HCT116 (cell line): ENCODE measurements around the gene OR2M5. TPM values are rescaled to one million over a fixed set of nuclear protein-coding genes. Genes with fewer than 3 reads are reported as not detected.

Experiments
- ATAC-seq: fragments of 200-7000 bp; cut with Tn5 transposase; 2 replicates; pipeline ENCODE4 v1.9.1; 2020; ENCODE audit warnings: mild to moderate bottlenecking, moderate library complexity
- BruUV-seq: library from RNA; stranded (reverse); fragments of 400-500 nt; replicated peaks from 2 replicates; lab custom pipeline; 2021; lab: Mats Ljungman, UMichigan
- CTCF ChIA-PET: fragments of 300-600 bp; sonication (Branson Sonifier 250); formaldehyde crosslinking; loops from one replicate; lab custom pipeline; 2021; ENCODE audit warnings: antibody characterized with exemption; lab: Charles Lee
- POLR2A ChIA-PET: fragments of 300-600, 350-600 bp; sonication (Branson Sonifier 250); formaldehyde crosslinking; loops from one replicate; lab custom pipeline; 2021; ENCODE audit warnings: antibody characterized with exemption; lab: Charles Lee
- RAD21 ChIA-PET, 2 experiments: fragments of 300-600 bp; sonication (Branson Sonifier 250); formaldehyde crosslinking; loops; one replicate each; lab custom pipeline; 2023; ENCODE audit warnings: low total read pairs in 2 of 2; ENCODE audit not compliant: uncharacterized antibody in 2 of 2, unreplicated experiment in 2 of 2, low non-redundant PET in 1 of 2; lab: Charles Lee
- DNase-seq: peaks from one replicate; pipeline ENCODE4 v3.0.0-alpha.2; 2010; ENCODE audit warnings: low read depth, low spot score
- H2AFZ ChIP-seq: fragments of 200-600 bp; shearing (Covaris generic), sonication (generic); 2 replicates; pipeline ENCODE4 v1.6.1; 2017; ENCODE audit warnings: low read depth, mixed run types, mixed read lengths, antibody characterized with exemption, low read length; ENCODE audit not compliant: poor library complexity, severe bottlenecking
- H3K27ac ChIP-seq: 2 replicates; pipeline ENCODE4 v1.5.1; 2012; ENCODE audit warnings: low read depth, low read length
- H3K27me3 ChIP-seq: fragments of 200-600 bp; sonication (generic); 2 replicates; pipeline ENCODE4 v1.6.1; 2016; ENCODE audit warnings: mixed run types, low read length, mixed read lengths; ENCODE audit not compliant: insufficient read depth
- H3K36me3 ChIP-seq, 2 experiments: fragments of 200-500 bp in 1 of 2; fragments of 200-600 bp in 1 of 2; sonication (Bioruptor generic) in 1 of 2; sonication (generic) in 1 of 2; 2 replicates each; pipeline versions ENCODE4 v1.5.1 to v1.6.1; 2014 to 2016; ENCODE audit warnings: low read length in 2 of 2, inconsistent platforms in 1 of 2, mixed read lengths in 1 of 2, mixed run types in 1 of 2; ENCODE audit not compliant: insufficient read depth in 2 of 2, control insufficient read depth in 1 of 2
- H3K4me1 ChIP-seq, 2 experiments: fragments of 200-600 bp in 1 of 2; sonication (generic) in 1 of 2; 2 replicates each; pipeline versions ENCODE4 v1.5.1 to v1.6.1; 2012 to 2017; ENCODE audit warnings: low read length in 2 of 2, inconsistent platforms in 1 of 2, mild to moderate bottlenecking in 1 of 2, mixed read lengths in 1 of 2, mixed run types in 1 of 2, moderate library complexity in 1 of 2; ENCODE audit not compliant: insufficient read depth in 2 of 2, control insufficient read depth in 1 of 2
- H3K4me2 ChIP-seq: fragments of 200-600 bp; sonication (generic); 2 replicates; pipeline ENCODE4 v1.6.1; 2017; ENCODE audit warnings: mixed run types, low read length, mixed read lengths
- H3K4me3 ChIP-seq, 2 experiments: fragments of 200-600 bp in 1 of 2; sonication (generic) in 1 of 2; replicated peaks in 1 of 2; 2 replicates each; pipeline ENCODE4 v1.5.1; 2011 to 2016; ENCODE audit warnings: low read length in 2 of 2, control low read depth in 1 of 2, low read depth in 1 of 2, mild to moderate bottlenecking in 1 of 2, mixed read lengths in 1 of 2, mixed run types in 1 of 2
- H3K79me2 ChIP-seq: fragments of 200-600 bp; sonication (generic); 2 replicates; pipeline ENCODE4 v1.6.1; 2017; ENCODE audit warnings: mild to moderate bottlenecking, mixed run types, low read length, moderate library complexity, mixed read lengths; ENCODE audit not compliant: insufficient read depth
- H3K9ac ChIP-seq: fragments of 200-600 bp; sonication (generic); 2 replicates; pipeline ENCODE4 v1.6.1; 2016; ENCODE audit warnings: low read length, mixed read lengths
- H3K9me2 ChIP-seq: fragments of 200-600 bp; sonication (generic), shearing (Covaris generic); 2 replicates; pipeline ENCODE4 v1.6.1; 2017; ENCODE audit warnings: mixed run types, mild to moderate bottlenecking, moderate library complexity; ENCODE audit not compliant: insufficient read depth
- H3K9me3 ChIP-seq, 2 experiments: fragments of 200-500 bp in 1 of 2; fragments of 200-600 bp in 1 of 2; sonication (Bioruptor generic) in 1 of 2; sonication (generic) in 1 of 2; 2 replicates each; pipeline ENCODE4 v1.6.1; 2014 to 2017; ENCODE audit warnings: low read length in 2 of 2, mixed read lengths in 2 of 2, inconsistent platforms in 1 of 2, low read depth in 1 of 2, mild to moderate bottlenecking in 1 of 2, mixed run types in 1 of 2, moderate library complexity in 1 of 2; ENCODE audit not compliant: control insufficient read depth in 1 of 2, insufficient read depth in 1 of 2
- H4K20me1 ChIP-seq: fragments of 200-600 bp; sonication (generic), shearing (Covaris generic); 2 replicates; pipeline ENCODE4 v1.6.1; 2017; ENCODE audit warnings: mixed run types, mild to moderate bottlenecking, moderate library complexity; ENCODE audit not compliant: insufficient read depth
- CBX3 ChIP-seq: IDR thresholded peaks from 2 replicates; pipeline ENCODE4 v1.6.1; 2012; ENCODE audit warnings: low read depth
- CEBPB ChIP-seq: IDR thresholded peaks from 2 replicates; pipeline ENCODE4 v1.6.1; 2012; ENCODE audit warnings: low read depth
- EGR1 ChIP-seq: IDR thresholded peaks from 2 replicates; pipeline ENCODE4 v1.6.1; 2012; ENCODE audit warnings: low read depth
- ELF1 ChIP-seq: IDR thresholded peaks from 2 replicates; pipeline ENCODE4 v1.6.1; 2012; ENCODE audit warnings: low read depth, borderline replicate concordance
- EZH2 ChIP-seq: fragments of 200-600 bp; sonication (generic); IDR thresholded peaks from 2 replicates; pipeline ENCODE4 v1.6.1; 2017; ENCODE audit warnings: antibody characterized with exemption, mixed run types
- EZH2phosphoT487 ChIP-seq: fragments of 200-600 bp; IDR thresholded peaks from 2 replicates; pipeline ENCODE4 v1.6.1; 2018; ENCODE audit warnings: antibody characterized with exemption, borderline replicate concordance
- FOSL1 ChIP-seq: IDR thresholded peaks from 2 replicates; pipeline ENCODE4 v1.6.1; 2012; ENCODE audit warnings: low read depth
- JUND ChIP-seq: IDR thresholded peaks from 2 replicates; pipeline ENCODE4 v1.6.1; 2012
- POLR2A ChIP-seq: IDR thresholded peaks from 2 replicates; pipeline ENCODE4 v1.7.0; 2011; ENCODE audit warnings: borderline replicate concordance; ENCODE audit not compliant: insufficient read depth, insufficient read length; ENCODE audit errors: extremely low read depth
- POLR2AphosphoS5 ChIP-seq: IDR thresholded peaks from 2 replicates; pipeline ENCODE4 v1.6.1; 2011; ENCODE audit warnings: mild to moderate bottlenecking, low read depth, low read length, moderate library complexity
- SP1 ChIP-seq: IDR thresholded peaks from 2 replicates; pipeline ENCODE4 v1.6.1; 2012; ENCODE audit warnings: low read depth
- SRF ChIP-seq: IDR thresholded peaks from 2 replicates; pipeline ENCODE4 v1.6.1; 2012; ENCODE audit warnings: low read depth
- TCF7L2 ChIP-seq: IDR thresholded peaks from 2 replicates; pipeline ENCODE4 v1.7.0; 2011; ENCODE audit warnings: borderline replicate concordance, inconsistent platforms; ENCODE audit not compliant: insufficient read depth, insufficient read length; ENCODE audit errors: extremely low read depth
- YY1 ChIP-seq: IDR thresholded peaks from 2 replicates; pipeline ENCODE4 v1.6.1; 2011; ENCODE audit warnings: low read length, low read depth, moderate library complexity, mild to moderate bottlenecking; ENCODE audit not compliant: insufficient replicate concordance; ENCODE audit errors: extremely low read depth
- ZFX ChIP-seq: fragments of 450-650 bp; IDR thresholded peaks from 2 replicates; pipeline ENCODE4 v1.6.1; 2017
- ZNF274 ChIP-seq: fragments of 200-500 bp; sonication (Bioruptor generic); IDR thresholded peaks from 2 replicates; pipeline ENCODE4 v1.6.1; 2014; ENCODE audit warnings: mild to moderate bottlenecking, low read depth, low read length, inconsistent platforms
- intact Hi-C: fragments of 100-400 bp; cut with micrococcal nuclease; formaldehyde crosslinking; loops from 2 replicates; pipeline ENCODE4 v1.10.0; 2022
- total RNA-seq: library from RNA; stranded (reverse); gene quantifications from one replicate; pipeline ENCODE4 v1.2.1, GENCODE V29; 2021; ENCODE audit not compliant: unreplicated experiment
- TF ChIP-seq, protein P1 (sequence below): IDR thresholded peaks from 2 replicates; pipeline ENCODE4 v1.6.1; 2012
- TF ChIP-seq, protein P2 (sequence below), 3 experiments: fragments of 200-600 bp in 1 of 3; sonication (generic) in 1 of 3; IDR thresholded peaks in 2 of 3; conservative IDR thresholded peaks in 1 of 3; 2 replicates each; pipeline ENCODE4 v1.5.1; 2012 to 2017; ENCODE audit warnings: low read depth in 2 of 3, low read length in 2 of 3, antibody characterized with exemption in 1 of 3, borderline replicate concordance in 1 of 3, control low read depth in 1 of 3, mild to moderate bottlenecking in 1 of 3, mixed read lengths in 1 of 3, mixed run types in 1 of 3, moderate library complexity in 1 of 3; ENCODE audit not compliant: insufficient read depth in 1 of 3
- TF ChIP-seq, protein P3 (sequence below): IDR thresholded peaks from 2 replicates; pipeline ENCODE4 v1.6.1; 2011; ENCODE audit warnings: mild to moderate bottlenecking, low read length, moderate library complexity; ENCODE audit not compliant: insufficient replicate concordance; ENCODE audit errors: extremely low read depth
- TF ChIP-seq, protein P4 (sequence below): IDR thresholded peaks from 2 replicates; pipeline ENCODE4 v1.6.1; 2012

OR2M5 gene
- total RNA-seq, 1 experiment from 2014 or later: not detected

DNA sequence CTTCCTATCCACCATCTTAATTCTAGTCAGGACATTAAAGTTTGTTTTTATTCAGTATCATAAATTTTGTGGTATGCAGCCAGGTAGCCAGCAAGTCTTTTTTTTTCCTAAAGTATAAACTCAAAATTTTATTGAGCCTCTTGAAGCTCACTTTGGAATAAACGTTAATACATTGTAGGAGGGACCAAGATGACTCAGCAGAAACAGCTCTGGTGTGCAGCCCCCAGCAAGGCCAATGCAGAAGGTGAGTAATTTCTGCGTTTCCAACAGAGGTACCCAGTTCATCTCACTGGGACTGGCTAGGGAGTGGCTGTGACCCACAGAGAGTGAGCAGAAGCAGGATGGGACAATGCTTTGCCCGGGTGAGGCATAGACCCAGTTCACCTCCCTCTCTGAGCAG is 42.4 kb downstream of the OR2M5 start:
- ChIA-PET RAD21 (no interaction called here), POLR2A (no interaction called here)
- H3K36me3 ChIP-seq: no peaks in the 10 kb centered on the region
- no peak for ATAC-seq
- H3K27me3 ChIP-seq: no peaks in the 10 kb centered on the region
- H3K79me2 ChIP-seq: no peaks in the 10 kb centered on the region
- H3K9me2 ChIP-seq: no peaks in the 10 kb centered on the region
- H3K9me3 ChIP-seq: no peaks in the 10 kb centered on the region; a peak in 2 of 4 replicates
- no peak for TF ChIP-seq ZNF274
- TF ChIP-seq, protein P1, sequence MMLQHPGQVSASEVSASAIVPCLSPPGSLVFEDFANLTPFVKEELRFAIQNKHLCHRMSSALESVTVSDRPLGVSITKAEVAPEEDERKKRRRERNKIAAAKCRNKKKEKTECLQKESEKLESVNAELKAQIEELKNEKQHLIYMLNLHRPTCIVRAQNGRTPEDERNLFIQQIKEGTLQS: no peak
- no peak for TF ChIP-seq JUND
- no peak for TF ChIP-seq ZFX
- TF ChIP-seq, protein P2, sequence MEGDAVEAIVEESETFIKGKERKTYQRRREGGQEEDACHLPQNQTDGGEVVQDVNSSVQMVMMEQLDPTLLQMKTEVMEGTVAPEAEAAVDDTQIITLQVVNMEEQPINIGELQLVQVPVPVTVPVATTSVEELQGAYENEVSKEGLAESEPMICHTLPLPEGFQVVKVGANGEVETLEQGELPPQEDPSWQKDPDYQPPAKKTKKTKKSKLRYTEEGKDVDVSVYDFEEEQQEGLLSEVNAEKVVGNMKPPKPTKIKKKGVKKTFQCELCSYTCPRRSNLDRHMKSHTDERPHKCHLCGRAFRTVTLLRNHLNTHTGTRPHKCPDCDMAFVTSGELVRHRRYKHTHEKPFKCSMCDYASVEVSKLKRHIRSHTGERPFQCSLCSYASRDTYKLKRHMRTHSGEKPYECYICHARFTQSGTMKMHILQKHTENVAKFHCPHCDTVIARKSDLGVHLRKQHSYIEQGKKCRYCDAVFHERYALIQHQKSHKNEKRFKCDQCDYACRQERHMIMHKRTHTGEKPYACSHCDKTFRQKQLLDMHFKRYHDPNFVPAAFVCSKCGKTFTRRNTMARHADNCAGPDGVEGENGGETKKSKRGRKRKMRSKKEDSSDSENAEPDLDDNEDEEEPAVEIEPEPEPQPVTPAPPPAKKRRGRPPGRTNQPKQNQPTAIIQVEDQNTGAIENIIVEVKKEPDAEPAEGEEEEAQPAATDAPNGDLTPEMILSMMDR (IDR thresholded peaks at IDR 0.05 in 2 of 3, conservative IDR thresholded peaks at IDR 0.05 in 1 of 3; ENCODE audit: borderline replicate concordance in 1 of 3, insufficient read depth in 1 of 3, low read depth in 2 of 3, low read length in 2 of 3): no peak
- no peak for TF ChIP-seq POLR2A
- TF ChIP-seq FOSL1: no peak
- no peak for TF ChIP-seq EZH2
- TF ChIP-seq EZH2phosphoT487: no peak
- TF ChIP-seq ELF1: no peak
- TF ChIP-seq POLR2AphosphoS5: no peak
- no peak for TF ChIP-seq SP1
- TF ChIP-seq, protein P3, sequence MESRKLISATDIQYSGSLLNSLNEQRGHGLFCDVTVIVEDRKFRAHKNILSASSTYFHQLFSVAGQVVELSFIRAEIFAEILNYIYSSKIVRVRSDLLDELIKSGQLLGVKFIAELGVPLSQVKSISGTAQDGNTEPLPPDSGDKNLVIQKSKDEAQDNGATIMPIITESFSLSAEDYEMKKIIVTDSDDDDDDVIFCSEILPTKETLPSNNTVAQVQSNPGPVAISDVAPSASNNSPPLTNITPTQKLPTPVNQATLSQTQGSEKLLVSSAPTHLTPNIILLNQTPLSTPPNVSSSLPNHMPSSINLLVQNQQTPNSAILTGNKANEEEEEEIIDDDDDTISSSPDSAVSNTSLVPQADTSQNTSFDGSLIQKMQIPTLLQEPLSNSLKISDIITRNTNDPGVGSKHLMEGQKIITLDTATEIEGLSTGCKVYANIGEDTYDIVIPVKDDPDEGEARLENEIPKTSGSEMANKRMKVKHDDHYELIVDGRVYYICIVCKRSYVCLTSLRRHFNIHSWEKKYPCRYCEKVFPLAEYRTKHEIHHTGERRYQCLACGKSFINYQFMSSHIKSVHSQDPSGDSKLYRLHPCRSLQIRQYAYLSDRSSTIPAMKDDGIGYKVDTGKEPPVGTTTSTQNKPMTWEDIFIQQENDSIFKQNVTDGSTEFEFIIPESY: no peak
- TF ChIP-seq YY1: no peak
- TF ChIP-seq EGR1: no peak
- no peak for TF ChIP-seq CEBPB
- no peak for TF ChIP-seq TCF7L2
- TF ChIP-seq CBX3: no peak
- TF ChIP-seq, protein P4, sequence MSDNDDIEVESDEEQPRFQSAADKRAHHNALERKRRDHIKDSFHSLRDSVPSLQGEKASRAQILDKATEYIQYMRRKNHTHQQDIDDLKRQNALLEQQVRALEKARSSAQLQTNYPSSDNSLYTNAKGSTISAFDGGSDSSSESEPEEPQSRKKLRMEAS: no peak
- no peak for TF ChIP-seq SRF
- TF ChIP-seq, all 23 proteins: peak for 0
- H2AFZ ChIP-seq: no peak overlapping the region
- DNase-seq: no peak
- no peak overlapping the region for H3K9ac ChIP-seq
- CTCF ChIA-PET: no interaction called here
- intact Hi-C loops: no loop called here
- no peaks in the 10 kb centered on the region for H4K20me1 ChIP-seq
- BruUV-seq: no TSS peak
- H3K4me3 ChIP-seq: no peak overlapping the region
- no peak overlapping the region for H3K27ac ChIP-seq
- no peak overlapping the region for H3K4me2 ChIP-seq
- no peaks in the 10 kb centered on the region for H3K4me1 ChIP-seq
